Measurements from ENCODE around the gene PTPRK. TPM values are rescaled to one million over a fixed set of nuclear protein-coding genes. Genes with fewer than 3 reads are reported as not detected.

The PTPRK gene
- total and polyA plus RNA-seq, 2 of the 13 experiments (the other 11 are each of a cell fraction or from before 2014, with no cell fraction given) = 43.6 to 98.3 TPM

DNA sequence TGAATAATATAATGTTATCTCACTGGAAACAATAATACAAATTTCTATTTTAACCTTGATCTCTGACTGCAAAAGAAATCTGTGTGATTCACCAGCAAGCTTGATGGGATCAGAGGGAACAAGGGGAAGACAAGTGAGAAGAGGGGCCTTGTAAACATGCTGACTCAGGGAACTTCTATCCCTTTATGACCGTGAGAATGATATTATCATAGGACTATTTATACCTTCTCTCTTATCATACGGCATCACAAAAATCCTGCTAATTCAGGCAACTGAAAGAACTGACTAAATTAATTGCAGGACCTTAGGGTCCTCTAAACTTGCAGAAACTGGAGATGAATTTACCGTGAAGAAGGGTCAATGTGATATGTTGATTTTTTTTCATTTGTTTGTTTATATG is 173.3 kb downstream of the PTPRK start:
- POLR2A ChIA-PET = no interaction called here
- no peak overlapping the region for H3K27ac ChIP-seq (ENCODE audit: extremely low read length, insufficient read depth, low read length)
- no peak overlapping the region for H2AFZ ChIP-seq (ENCODE audit: low read length)
- H3K79me2 ChIP-seq (ENCODE audit: insufficient read depth, low read length) = peaks cover 34% of the 10 kb centered on the region
- H3K4me3 ChIP-seq (replicated peaks in 1 of 3; ENCODE audit: insufficient read depth in 1 of 3, low read depth in 2 of 3, low read length in 3 of 3) = no peak overlapping the region
- no peak overlapping the region for H3K9ac ChIP-seq (ENCODE audit: insufficient read depth, low read depth, low read length)
- no peaks in the 10 kb centered on the region; a peak in 1 of 5 replicates for H3K36me3 ChIP-seq (replicated peaks in 1 of 2; ENCODE audit: control insufficient read depth in 1 of 2, insufficient read depth in 2 of 2, low read length in 2 of 2)
- DNase-seq (ENCODE audit: low spot score) (no peak), ATAC-seq (no peak), FAIRE-seq (no peak)
- no peaks in the 10 kb centered on the region for H3K9me3 ChIP-seq (ENCODE audit: low read length)
- CTCF ChIA-PET (ENCODE audit: low intra/inter-chr PET ratio, low total read pairs) = no interaction called here
- no peaks in the 10 kb centered on the region for H3K27me3 ChIP-seq (ENCODE audit: control insufficient read depth in 1 of 2, insufficient read depth in 2 of 2, low read length in 2 of 2)
- 0 out of 2 replicates have a peak, but pooled peaks cover 8% of the 10 kb centered on the region for H4K20me1 ChIP-seq (ENCODE audit: insufficient read depth, low read length)
- intact Hi-C loops (cut with micrococcal nuclease; ENCODE audit: unreplicated experiment) = no loop called here
- H3K4me2 ChIP-seq (ENCODE audit: low read depth, low read length) = no peak overlapping the region
- BruUV-seq (replicated peaks) = no TSS peak
- WGBS (ENCODE audit: low lambda C conversion rate) = 98% methylated on average over 3 of the region's 3 CpGs
- peaks cover 45% of the 10 kb centered on the region for H3K4me1 ChIP-seq (ENCODE audit: insufficient read depth, low read length)
- TF ChIP-seq JDP2 (CRISPR knock-in tag; IDR thresholded peaks at IDR 0.05; ENCODE audit: borderline replicate concordance) = no peak
- no peak for TF ChIP-seq ATF1 (CRISPR knock-in tag; IDR thresholded peaks at IDR 0.05)
- TF ChIP-seq, protein P1, sequence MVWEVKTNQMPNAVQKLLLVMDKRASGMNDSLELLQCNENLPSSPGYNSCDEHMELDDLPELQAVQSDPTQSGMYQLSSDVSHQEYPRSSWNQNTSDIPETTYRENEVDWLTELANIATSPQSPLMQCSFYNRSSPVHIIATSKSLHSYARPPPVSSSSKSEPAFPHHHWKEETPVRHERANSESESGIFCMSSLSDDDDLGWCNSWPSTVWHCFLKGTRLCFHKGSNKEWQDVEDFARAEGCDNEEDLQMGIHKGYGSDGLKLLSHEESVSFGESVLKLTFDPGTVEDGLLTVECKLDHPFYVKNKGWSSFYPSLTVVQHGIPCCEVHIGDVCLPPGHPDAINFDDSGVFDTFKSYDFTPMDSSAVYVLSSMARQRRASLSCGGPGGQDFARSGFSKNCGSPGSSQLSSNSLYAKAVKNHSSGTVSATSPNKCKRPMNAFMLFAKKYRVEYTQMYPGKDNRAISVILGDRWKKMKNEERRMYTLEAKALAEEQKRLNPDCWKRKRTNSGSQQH (CRISPR knock-in tag; IDR thresholded peaks at IDR 0.05; ENCODE audit: low read depth) = no peak
- no peak for TF ChIP-seq ZNF326 (CRISPR knock-in tag; IDR thresholded peaks at IDR 0.05; ENCODE audit: borderline replicate concordance)
- no peak for TF ChIP-seq GMEB1 (CRISPR knock-in tag; IDR thresholded peaks at IDR 0.05; ENCODE audit: borderline replicate concordance)
- no peak for TF ChIP-seq SMARCE1 (IDR thresholded peaks at IDR 0.05; ENCODE audit: borderline replicate concordance)
- TF ChIP-seq NRL (CRISPR knock-in tag; IDR thresholded peaks at IDR 0.05; ENCODE audit: borderline replicate concordance) = no peak
- peak; percentile 97 for TF ChIP-seq MAFK (conservative IDR thresholded peaks at IDR 0.05 in 1 of 2, IDR thresholded peaks at IDR 0.05 in 1 of 2; ENCODE audit: low read length in 2 of 2)
- TF ChIP-seq ONECUT2 (CRISPR knock-in tag; IDR thresholded peaks at IDR 0.05) = no peak
- TF ChIP-seq, protein P2, sequence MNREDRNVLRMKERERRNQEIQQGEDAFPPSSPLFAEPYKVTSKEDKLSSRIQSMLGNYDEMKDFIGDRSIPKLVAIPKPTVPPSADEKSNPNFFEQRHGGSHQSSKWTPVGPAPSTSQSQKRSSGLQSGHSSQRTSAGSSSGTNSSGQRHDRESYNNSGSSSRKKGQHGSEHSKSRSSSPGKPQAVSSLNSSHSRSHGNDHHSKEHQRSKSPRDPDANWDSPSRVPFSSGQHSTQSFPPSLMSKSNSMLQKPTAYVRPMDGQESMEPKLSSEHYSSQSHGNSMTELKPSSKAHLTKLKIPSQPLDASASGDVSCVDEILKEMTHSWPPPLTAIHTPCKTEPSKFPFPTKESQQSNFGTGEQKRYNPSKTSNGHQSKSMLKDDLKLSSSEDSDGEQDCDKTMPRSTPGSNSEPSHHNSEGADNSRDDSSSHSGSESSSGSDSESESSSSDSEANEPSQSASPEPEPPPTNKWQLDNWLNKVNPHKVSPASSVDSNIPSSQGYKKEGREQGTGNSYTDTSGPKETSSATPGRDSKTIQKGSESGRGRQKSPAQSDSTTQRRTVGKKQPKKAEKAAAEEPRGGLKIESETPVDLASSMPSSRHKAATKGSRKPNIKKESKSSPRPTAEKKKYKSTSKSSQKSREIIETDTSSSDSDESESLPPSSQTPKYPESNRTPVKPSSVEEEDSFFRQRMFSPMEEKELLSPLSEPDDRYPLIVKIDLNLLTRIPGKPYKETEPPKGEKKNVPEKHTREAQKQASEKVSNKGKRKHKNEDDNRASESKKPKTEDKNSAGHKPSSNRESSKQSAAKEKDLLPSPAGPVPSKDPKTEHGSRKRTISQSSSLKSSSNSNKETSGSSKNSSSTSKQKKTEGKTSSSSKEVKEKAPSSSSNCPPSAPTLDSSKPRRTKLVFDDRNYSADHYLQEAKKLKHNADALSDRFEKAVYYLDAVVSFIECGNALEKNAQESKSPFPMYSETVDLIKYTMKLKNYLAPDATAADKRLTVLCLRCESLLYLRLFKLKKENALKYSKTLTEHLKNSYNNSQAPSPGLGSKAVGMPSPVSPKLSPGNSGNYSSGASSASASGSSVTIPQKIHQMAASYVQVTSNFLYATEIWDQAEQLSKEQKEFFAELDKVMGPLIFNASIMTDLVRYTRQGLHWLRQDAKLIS (CRISPR knock-in tag; IDR thresholded peaks at IDR 0.05) = no peak
- no peak for TF ChIP-seq ZNF563 (CRISPR knock-in tag; IDR thresholded peaks at IDR 0.05)
- no peak for TF ChIP-seq POLR2AphosphoS5 (IDR thresholded peaks at IDR 0.05; ENCODE audit: low read depth, low read length)
- TF ChIP-seq SRSF1 (optimal IDR thresholded peaks at IDR 0.05; ENCODE audit: low read depth, low read length) = no peak
- TF ChIP-seq ZNF512 (CRISPR knock-in tag; IDR thresholded peaks at IDR 0.05) = no peak
- no peak for TF ChIP-seq ZNF292 (CRISPR knock-in tag; IDR thresholded peaks at IDR 0.05; ENCODE audit: borderline replicate concordance, low read depth)
- peak; percentile 94 for TF ChIP-seq MAFF (IDR thresholded peaks at IDR 0.05; ENCODE audit: low read depth, low read length)
- in situ Hi-C loops (cut with HindIII; ENCODE audit: extremely low pct_ligation_motif_present, low pct_unique_long_range_greater_than_20kb) = no loop called here

Measured in HepG2 (cell line).